HCT116 (cell line): ENCODE data around the gene FNDC1. TPM values are rescaled to one million over a fixed set of nuclear protein-coding genes. Genes with fewer than 3 reads are reported as not detected.

Source experiments
- ATAC-seq: fragments of 200-7000 bp; cut with Tn5 transposase; 2 replicates; pipeline ENCODE4 v1.9.1; 2020; ENCODE audit warnings: mild to moderate bottlenecking, moderate library complexity
- BruUV-seq: library from RNA; stranded (reverse); fragments of 400-500 nt; replicated peaks from 2 replicates; lab custom pipeline; 2021; lab: Mats Ljungman, UMichigan
- CTCF ChIA-PET: fragments of 300-600 bp; sonication (Branson Sonifier 250); formaldehyde crosslinking; loops from one replicate; lab custom pipeline; 2021; ENCODE audit warnings: antibody characterized with exemption; lab: Charles Lee
- POLR2A ChIA-PET: fragments of 300-600, 350-600 bp; sonication (Branson Sonifier 250); formaldehyde crosslinking; loops from one replicate; lab custom pipeline; 2021; ENCODE audit warnings: antibody characterized with exemption; lab: Charles Lee
- RAD21 ChIA-PET, 2 experiments: fragments of 300-600 bp; sonication (Branson Sonifier 250); formaldehyde crosslinking; loops; one replicate each; lab custom pipeline; 2023; ENCODE audit warnings: low total read pairs in 2 of 2; ENCODE audit not compliant: uncharacterized antibody in 2 of 2, unreplicated experiment in 2 of 2, low non-redundant PET in 1 of 2; lab: Charles Lee
- DNase-seq: peaks from one replicate; pipeline ENCODE4 v3.0.0-alpha.2; 2010; ENCODE audit warnings: low read depth, low spot score
- H2AFZ ChIP-seq: fragments of 200-600 bp; shearing (Covaris generic), sonication (generic); 2 replicates; pipeline ENCODE4 v1.6.1; 2017; ENCODE audit warnings: low read depth, mixed run types, mixed read lengths, antibody characterized with exemption, low read length; ENCODE audit not compliant: poor library complexity, severe bottlenecking
- H3K27ac ChIP-seq: 2 replicates; pipeline ENCODE4 v1.5.1; 2012; ENCODE audit warnings: low read depth, low read length
- H3K27me3 ChIP-seq: fragments of 200-600 bp; sonication (generic); 2 replicates; pipeline ENCODE4 v1.6.1; 2016; ENCODE audit warnings: mixed run types, low read length, mixed read lengths; ENCODE audit not compliant: insufficient read depth
- H3K36me3 ChIP-seq, 2 experiments: fragments of 200-500 bp in 1 of 2; fragments of 200-600 bp in 1 of 2; sonication (Bioruptor generic) in 1 of 2; sonication (generic) in 1 of 2; 2 replicates each; pipeline versions ENCODE4 v1.5.1 to v1.6.1; 2014 to 2016; ENCODE audit warnings: low read length in 2 of 2, inconsistent platforms in 1 of 2, mixed read lengths in 1 of 2, mixed run types in 1 of 2; ENCODE audit not compliant: insufficient read depth in 2 of 2, control insufficient read depth in 1 of 2
- H3K4me1 ChIP-seq, 2 experiments: fragments of 200-600 bp in 1 of 2; sonication (generic) in 1 of 2; 2 replicates each; pipeline versions ENCODE4 v1.5.1 to v1.6.1; 2012 to 2017; ENCODE audit warnings: low read length in 2 of 2, inconsistent platforms in 1 of 2, mild to moderate bottlenecking in 1 of 2, mixed read lengths in 1 of 2, mixed run types in 1 of 2, moderate library complexity in 1 of 2; ENCODE audit not compliant: insufficient read depth in 2 of 2, control insufficient read depth in 1 of 2
- H3K4me2 ChIP-seq: fragments of 200-600 bp; sonication (generic); 2 replicates; pipeline ENCODE4 v1.6.1; 2017; ENCODE audit warnings: mixed run types, low read length, mixed read lengths
- H3K4me3 ChIP-seq, 2 experiments: fragments of 200-600 bp in 1 of 2; sonication (generic) in 1 of 2; replicated peaks in 1 of 2; 2 replicates each; pipeline ENCODE4 v1.5.1; 2011 to 2016; ENCODE audit warnings: low read length in 2 of 2, control low read depth in 1 of 2, low read depth in 1 of 2, mild to moderate bottlenecking in 1 of 2, mixed read lengths in 1 of 2, mixed run types in 1 of 2
- H3K79me2 ChIP-seq: fragments of 200-600 bp; sonication (generic); 2 replicates; pipeline ENCODE4 v1.6.1; 2017; ENCODE audit warnings: mild to moderate bottlenecking, mixed run types, low read length, moderate library complexity, mixed read lengths; ENCODE audit not compliant: insufficient read depth
- H3K9ac ChIP-seq: fragments of 200-600 bp; sonication (generic); 2 replicates; pipeline ENCODE4 v1.6.1; 2016; ENCODE audit warnings: low read length, mixed read lengths
- H3K9me2 ChIP-seq: fragments of 200-600 bp; sonication (generic), shearing (Covaris generic); 2 replicates; pipeline ENCODE4 v1.6.1; 2017; ENCODE audit warnings: mixed run types, mild to moderate bottlenecking, moderate library complexity; ENCODE audit not compliant: insufficient read depth
- H3K9me3 ChIP-seq, 2 experiments: fragments of 200-500 bp in 1 of 2; fragments of 200-600 bp in 1 of 2; sonication (Bioruptor generic) in 1 of 2; sonication (generic) in 1 of 2; 2 replicates each; pipeline ENCODE4 v1.6.1; 2014 to 2017; ENCODE audit warnings: low read length in 2 of 2, mixed read lengths in 2 of 2, inconsistent platforms in 1 of 2, low read depth in 1 of 2, mild to moderate bottlenecking in 1 of 2, mixed run types in 1 of 2, moderate library complexity in 1 of 2; ENCODE audit not compliant: control insufficient read depth in 1 of 2, insufficient read depth in 1 of 2
- H4K20me1 ChIP-seq: fragments of 200-600 bp; sonication (generic), shearing (Covaris generic); 2 replicates; pipeline ENCODE4 v1.6.1; 2017; ENCODE audit warnings: mixed run types, mild to moderate bottlenecking, moderate library complexity; ENCODE audit not compliant: insufficient read depth
- CBX3 ChIP-seq: IDR thresholded peaks from 2 replicates; pipeline ENCODE4 v1.6.1; 2012; ENCODE audit warnings: low read depth
- CEBPB ChIP-seq: IDR thresholded peaks from 2 replicates; pipeline ENCODE4 v1.6.1; 2012; ENCODE audit warnings: low read depth
- EGR1 ChIP-seq: IDR thresholded peaks from 2 replicates; pipeline ENCODE4 v1.6.1; 2012; ENCODE audit warnings: low read depth
- ELF1 ChIP-seq: IDR thresholded peaks from 2 replicates; pipeline ENCODE4 v1.6.1; 2012; ENCODE audit warnings: low read depth, borderline replicate concordance
- POLR2AphosphoS5 ChIP-seq: IDR thresholded peaks from 2 replicates; pipeline ENCODE4 v1.6.1; 2011; ENCODE audit warnings: mild to moderate bottlenecking, low read depth, low read length, moderate library complexity
- RAD21 ChIP-seq: IDR thresholded peaks from 2 replicates; pipeline ENCODE4 v1.6.1; 2012; ENCODE audit warnings: low read depth, mild to moderate bottlenecking
- SRF ChIP-seq: IDR thresholded peaks from 2 replicates; pipeline ENCODE4 v1.6.1; 2012; ENCODE audit warnings: low read depth
- TCF7L2 ChIP-seq: IDR thresholded peaks from 2 replicates; pipeline ENCODE4 v1.7.0; 2011; ENCODE audit warnings: borderline replicate concordance, inconsistent platforms; ENCODE audit not compliant: insufficient read depth, insufficient read length; ENCODE audit errors: extremely low read depth
- ZFX ChIP-seq: fragments of 450-650 bp; IDR thresholded peaks from 2 replicates; pipeline ENCODE4 v1.6.1; 2017
- ZNF274 ChIP-seq: fragments of 200-500 bp; sonication (Bioruptor generic); IDR thresholded peaks from 2 replicates; pipeline ENCODE4 v1.6.1; 2014; ENCODE audit warnings: mild to moderate bottlenecking, low read depth, low read length, inconsistent platforms
- intact Hi-C: fragments of 100-400 bp; cut with micrococcal nuclease; formaldehyde crosslinking; loops from 2 replicates; pipeline ENCODE4 v1.10.0; 2022
- total RNA-seq: library from RNA; stranded (reverse); gene quantifications from one replicate; pipeline ENCODE4 v1.2.1, GENCODE V29; 2021; ENCODE audit not compliant: unreplicated experiment
- TF ChIP-seq, protein P1 (sequence below): IDR thresholded peaks from 2 replicates; pipeline ENCODE4 v1.6.1; 2012
- TF ChIP-seq, protein P2 (sequence below), 3 experiments: fragments of 200-600 bp in 1 of 3; sonication (generic) in 1 of 3; IDR thresholded peaks in 2 of 3; conservative IDR thresholded peaks in 1 of 3; 2 replicates each; pipeline ENCODE4 v1.5.1; 2012 to 2017; ENCODE audit warnings: low read depth in 2 of 3, low read length in 2 of 3, antibody characterized with exemption in 1 of 3, borderline replicate concordance in 1 of 3, control low read depth in 1 of 3, mild to moderate bottlenecking in 1 of 3, mixed read lengths in 1 of 3, mixed run types in 1 of 3, moderate library complexity in 1 of 3; ENCODE audit not compliant: insufficient read depth in 1 of 3
- TF ChIP-seq, protein P3 (sequence below): IDR thresholded peaks from 2 replicates; pipeline ENCODE4 v1.6.1; 2012

Gene FNDC1
- total RNA-seq, 1 experiment from 2014 or later: 0.07 TPM

- peak overlapping the region; percentile 36 for H2AFZ ChIP-seq
- H4K20me1 ChIP-seq: no peaks in the 10 kb centered on the region
- ChIA-PET RAD21 (interaction anchor here in 1 of 2 experiments (1.1 kb wide), 2 partner anchors 210 to 355 kb away, joined by 3 to 5 read pairs; no protein-coding TSS in a partner anchor), CTCF (interaction anchor here (0.6 to 2.0 kb wide), 19 partner anchors 9 to 402 kb away, joined by 3 to 16 read pairs (median 5); no protein-coding TSS in a partner anchor), POLR2A (no interaction called here)
- H3K9me3 ChIP-seq: no peaks in the 10 kb centered on the region
- TF ChIP-seq RAD21: peak; percentile 37; the same call in 1 of the 2 replicates
- TF ChIP-seq, protein P1, sequence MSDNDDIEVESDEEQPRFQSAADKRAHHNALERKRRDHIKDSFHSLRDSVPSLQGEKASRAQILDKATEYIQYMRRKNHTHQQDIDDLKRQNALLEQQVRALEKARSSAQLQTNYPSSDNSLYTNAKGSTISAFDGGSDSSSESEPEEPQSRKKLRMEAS: no peak
- TF ChIP-seq, protein P2, sequence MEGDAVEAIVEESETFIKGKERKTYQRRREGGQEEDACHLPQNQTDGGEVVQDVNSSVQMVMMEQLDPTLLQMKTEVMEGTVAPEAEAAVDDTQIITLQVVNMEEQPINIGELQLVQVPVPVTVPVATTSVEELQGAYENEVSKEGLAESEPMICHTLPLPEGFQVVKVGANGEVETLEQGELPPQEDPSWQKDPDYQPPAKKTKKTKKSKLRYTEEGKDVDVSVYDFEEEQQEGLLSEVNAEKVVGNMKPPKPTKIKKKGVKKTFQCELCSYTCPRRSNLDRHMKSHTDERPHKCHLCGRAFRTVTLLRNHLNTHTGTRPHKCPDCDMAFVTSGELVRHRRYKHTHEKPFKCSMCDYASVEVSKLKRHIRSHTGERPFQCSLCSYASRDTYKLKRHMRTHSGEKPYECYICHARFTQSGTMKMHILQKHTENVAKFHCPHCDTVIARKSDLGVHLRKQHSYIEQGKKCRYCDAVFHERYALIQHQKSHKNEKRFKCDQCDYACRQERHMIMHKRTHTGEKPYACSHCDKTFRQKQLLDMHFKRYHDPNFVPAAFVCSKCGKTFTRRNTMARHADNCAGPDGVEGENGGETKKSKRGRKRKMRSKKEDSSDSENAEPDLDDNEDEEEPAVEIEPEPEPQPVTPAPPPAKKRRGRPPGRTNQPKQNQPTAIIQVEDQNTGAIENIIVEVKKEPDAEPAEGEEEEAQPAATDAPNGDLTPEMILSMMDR (IDR thresholded peaks at IDR 0.05 in 2 of 3, conservative IDR thresholded peaks at IDR 0.05 in 1 of 3; ENCODE audit: borderline replicate concordance in 1 of 3, insufficient read depth in 1 of 3, low read depth in 2 of 3, low read length in 2 of 3): peak; percentile 36 to 69 (median 66); a peak in 5 of 6 replicates
- TF ChIP-seq ZFX: no peak
- H3K9me2 ChIP-seq: no peaks in the 10 kb centered on the region
- H3K4me1 ChIP-seq: 0 out of 4 replicates have a peak, but pooled peaks cover 0 to 3% of the 10 kb centered on the region in 2 experiments
- no peak overlapping the region for H3K4me3 ChIP-seq
- no peaks in the 10 kb centered on the region for H3K79me2 ChIP-seq
- no TSS peak for BruUV-seq
- H3K9ac ChIP-seq: no peak overlapping the region
- no peak overlapping the region for H3K27ac ChIP-seq
- peak overlapping the region; percentile 40 for H3K4me2 ChIP-seq
- DNase-seq (peak; percentile 33), ATAC-seq (peak; percentile 94)
- intact Hi-C loops: loop anchor here (1.0 kb wide), 1 partner anchor 356 kb away; no protein-coding TSS in a partner anchor
- H3K36me3 ChIP-seq: no peaks in the 10 kb centered on the region
- 0 out of 2 replicates have a peak, but pooled peaks cover 6% of the 10 kb centered on the region for H3K27me3 ChIP-seq
Observed at GRCh38 chr6:159252955-159253508, 83.8 kb downstream of the FNDC1 start.

GRCh38 chr6:159254186-159254585, 85.0 kb downstream of the FNDC1 start:
- POLR2A ChIA-PET: no interaction called here
- Histone ChIP-seq H3K79me2 (no peaks in the 10 kb centered on the region), H2AFZ (no peak overlapping the region), H4K20me1 (no peaks in the 10 kb centered on the region), H3K36me3 (no peaks in the 10 kb centered on the region), H3K9me2 (no peaks in the 10 kb centered on the region), H3K4me2 (no peak overlapping the region), H3K4me1 (0 out of 4 replicates have a peak, but pooled peaks cover 0 to 3% of the 10 kb centered on the region in 2 experiments), H3K4me3 (no peak overlapping the region), H3K27me3 (0 out of 2 replicates have a peak, but pooled peaks cover 6% of the 10 kb centered on the region), H3K27ac (no peak overlapping the region), H3K9ac (no peak overlapping the region), H3K9me3 (no peaks in the 10 kb centered on the region)
- no peak for DNase-seq
- no peak for ATAC-seq
- intact Hi-C loops: no loop called here
- RAD21 ChIA-PET: no interaction called here
- CTCF ChIA-PET: no interaction called here
- BruUV-seq: no TSS peak
- TF ChIP-seq, protein P3, sequence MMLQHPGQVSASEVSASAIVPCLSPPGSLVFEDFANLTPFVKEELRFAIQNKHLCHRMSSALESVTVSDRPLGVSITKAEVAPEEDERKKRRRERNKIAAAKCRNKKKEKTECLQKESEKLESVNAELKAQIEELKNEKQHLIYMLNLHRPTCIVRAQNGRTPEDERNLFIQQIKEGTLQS: no peak
- TF ChIP-seq CBX3: no peak
- TF ChIP-seq ZNF274: no peak
- no peak for TF ChIP-seq ELF1
- TF ChIP-seq CEBPB: no peak
- no peak for TF ChIP-seq TCF7L2
- TF ChIP-seq EGR1: no peak
- no peak for TF ChIP-seq ZFX
- TF ChIP-seq, protein P1: no peak
- TF ChIP-seq POLR2AphosphoS5: no peak
- TF ChIP-seq SRF: no peak
